ENCODE measurements around the gene SLC31A1. TPM values are rescaled to one million over a fixed set of nuclear protein-coding genes. Genes with fewer than 3 reads are reported as not detected.

SLC31A1 gene
- total RNA-seq, 1 donor from 2014 or later = 39.6 TPM

DNA sequence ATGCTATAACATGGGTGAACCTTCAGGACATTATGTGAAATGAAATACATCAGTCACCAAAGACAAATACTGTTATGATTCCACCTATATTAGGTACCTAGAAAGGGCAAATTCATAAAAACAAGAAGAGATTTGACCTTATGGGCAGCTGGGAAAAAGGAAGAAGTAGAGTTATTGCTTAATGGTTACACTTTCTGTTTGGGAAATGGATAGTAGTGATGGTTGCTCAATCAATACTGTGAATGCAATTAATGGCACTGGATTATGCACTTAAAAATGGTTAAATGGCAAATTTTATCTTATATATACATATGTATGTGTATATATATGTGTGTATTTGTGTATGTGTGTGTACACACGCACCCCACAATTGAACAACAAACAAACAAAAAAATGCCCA is 15.5 kb upstream of the SLC31A1 start:
- H3K4me1 Mint-ChIP-seq (ENCODE audit: low read depth) = no peaks in the 10 kb centered on the region
- peaks cover 25% of the 10 kb centered on the region for H3K36me3 Mint-ChIP-seq (ENCODE audit: low read depth)
- TF ChIP-seq, protein P1, sequence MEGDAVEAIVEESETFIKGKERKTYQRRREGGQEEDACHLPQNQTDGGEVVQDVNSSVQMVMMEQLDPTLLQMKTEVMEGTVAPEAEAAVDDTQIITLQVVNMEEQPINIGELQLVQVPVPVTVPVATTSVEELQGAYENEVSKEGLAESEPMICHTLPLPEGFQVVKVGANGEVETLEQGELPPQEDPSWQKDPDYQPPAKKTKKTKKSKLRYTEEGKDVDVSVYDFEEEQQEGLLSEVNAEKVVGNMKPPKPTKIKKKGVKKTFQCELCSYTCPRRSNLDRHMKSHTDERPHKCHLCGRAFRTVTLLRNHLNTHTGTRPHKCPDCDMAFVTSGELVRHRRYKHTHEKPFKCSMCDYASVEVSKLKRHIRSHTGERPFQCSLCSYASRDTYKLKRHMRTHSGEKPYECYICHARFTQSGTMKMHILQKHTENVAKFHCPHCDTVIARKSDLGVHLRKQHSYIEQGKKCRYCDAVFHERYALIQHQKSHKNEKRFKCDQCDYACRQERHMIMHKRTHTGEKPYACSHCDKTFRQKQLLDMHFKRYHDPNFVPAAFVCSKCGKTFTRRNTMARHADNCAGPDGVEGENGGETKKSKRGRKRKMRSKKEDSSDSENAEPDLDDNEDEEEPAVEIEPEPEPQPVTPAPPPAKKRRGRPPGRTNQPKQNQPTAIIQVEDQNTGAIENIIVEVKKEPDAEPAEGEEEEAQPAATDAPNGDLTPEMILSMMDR (IDR thresholded peaks at IDR 0.05) = no peak
- no peak overlapping the region for H3K27ac Mint-ChIP-seq (ENCODE audit: unreplicated experiment)
- no peak for DNase-seq (ENCODE audit: low spot score)
- H3K27me3 Mint-ChIP-seq (ENCODE audit: low read depth) = no peaks in the 10 kb centered on the region
- no peak overlapping the region for H3K4me3 Mint-ChIP-seq (ENCODE audit: unreplicated experiment)
- no peaks in the 10 kb centered on the region for H3K9me3 Mint-ChIP-seq (ENCODE audit: low read depth)

DNA sequence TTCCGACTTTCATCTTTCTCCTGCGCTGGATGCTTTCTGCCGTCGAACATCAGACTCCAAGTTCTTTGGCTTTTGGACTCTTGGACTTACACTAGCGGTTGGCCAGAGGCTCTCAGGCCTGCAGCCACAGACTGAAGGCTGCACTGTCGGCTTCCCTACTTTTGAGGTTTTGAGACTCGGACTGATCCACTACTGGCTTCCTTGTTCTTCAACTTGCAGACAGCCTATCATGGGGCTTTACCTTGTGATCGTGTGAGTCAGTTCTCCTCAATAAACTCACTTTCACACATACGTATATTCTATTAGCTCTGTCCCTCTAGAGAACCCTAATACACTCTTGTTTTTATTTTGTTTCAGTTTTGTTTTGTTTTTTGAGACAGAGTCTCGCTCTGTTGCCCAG is 10.5 kb upstream of the SLC31A1 start:
- Mint-ChIP-seq H3K9me3 (ENCODE audit: low read depth) (no peaks in the 10 kb centered on the region), H3K27ac (ENCODE audit: unreplicated experiment) (no peak overlapping the region), H3K36me3 (ENCODE audit: low read depth) (peaks cover 13% of the 10 kb centered on the region), H3K4me3 (ENCODE audit: unreplicated experiment) (no peak overlapping the region), H3K4me1 (ENCODE audit: low read depth) (peaks cover 4% of the 10 kb centered on the region), H3K27me3 (ENCODE audit: low read depth) (no peaks in the 10 kb centered on the region)
- TF ChIP-seq, protein P1 (IDR thresholded peaks at IDR 0.05) = no peak
- no peak for DNase-seq (ENCODE audit: low spot score)

DNA sequence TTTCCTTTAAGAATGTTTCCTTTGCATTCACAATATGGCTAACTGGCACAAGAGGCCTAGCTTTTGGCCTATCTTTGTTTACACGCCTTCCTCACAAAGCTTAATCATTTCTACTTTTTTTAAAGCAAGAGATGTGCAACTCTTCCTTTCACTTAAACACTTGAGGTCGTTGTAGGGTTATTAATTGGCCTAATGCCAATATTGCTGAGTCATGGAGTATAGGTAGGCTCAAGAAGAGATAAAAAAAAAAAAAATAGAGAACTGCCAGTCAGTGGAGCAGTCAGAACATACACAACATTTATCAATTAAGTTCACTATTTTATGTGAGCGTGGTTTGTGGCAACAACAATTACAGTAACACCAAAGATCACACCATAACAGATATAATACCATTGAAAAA is 6.2 kb upstream of the SLC31A1 start:
- peaks cover 20% of the 10 kb centered on the region for H3K4me1 Mint-ChIP-seq (ENCODE audit: low read depth)
- H3K27ac Mint-ChIP-seq (ENCODE audit: unreplicated experiment) = no peak overlapping the region
- peaks cover 9% of the 10 kb centered on the region for H3K36me3 Mint-ChIP-seq (ENCODE audit: low read depth)
- no peaks in the 10 kb centered on the region for H3K27me3 Mint-ChIP-seq (ENCODE audit: low read depth)
- no peak for DNase-seq (ENCODE audit: low spot score)
- no peaks in the 10 kb centered on the region for H3K9me3 Mint-ChIP-seq (ENCODE audit: low read depth)
- no peak overlapping the region for H3K4me3 Mint-ChIP-seq (ENCODE audit: unreplicated experiment)
- TF ChIP-seq, protein P1 (IDR thresholded peaks at IDR 0.05) = no peak

DNA sequence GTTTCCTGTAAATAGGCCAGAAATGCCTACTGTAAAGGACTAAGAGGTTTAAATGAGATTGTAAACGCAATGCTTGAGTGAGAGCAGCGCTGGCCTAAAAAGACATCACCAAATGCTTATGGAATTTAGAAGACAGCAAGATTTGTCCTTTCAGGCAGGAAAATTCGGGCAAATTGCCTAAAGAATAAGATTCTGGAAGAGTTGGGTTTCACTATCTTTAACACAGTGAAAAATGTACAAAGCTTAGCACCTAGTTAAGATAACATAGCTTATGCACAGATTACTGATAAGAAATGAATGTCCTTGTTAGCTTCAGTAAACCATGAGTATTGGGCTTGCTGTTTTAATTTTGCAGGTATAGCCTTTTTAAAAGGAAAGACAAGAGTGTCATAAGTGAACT is 4.9 kb upstream of the SLC31A1 start:
- peaks cover 4% of the 10 kb centered on the region for H3K36me3 Mint-ChIP-seq (ENCODE audit: low read depth)
- H3K9me3 Mint-ChIP-seq (ENCODE audit: low read depth) = no peaks in the 10 kb centered on the region
- no peak overlapping the region for H3K4me3 Mint-ChIP-seq (ENCODE audit: unreplicated experiment)
- no peak for DNase-seq (ENCODE audit: low spot score)
- H3K27ac Mint-ChIP-seq (ENCODE audit: unreplicated experiment) = no peak overlapping the region
- no peaks in the 10 kb centered on the region for H3K27me3 Mint-ChIP-seq (ENCODE audit: low read depth)
- H3K4me1 Mint-ChIP-seq (ENCODE audit: low read depth) = peaks cover 26% of the 10 kb centered on the region
- TF ChIP-seq, protein P1 (IDR thresholded peaks at IDR 0.05) = no peak

DNA sequence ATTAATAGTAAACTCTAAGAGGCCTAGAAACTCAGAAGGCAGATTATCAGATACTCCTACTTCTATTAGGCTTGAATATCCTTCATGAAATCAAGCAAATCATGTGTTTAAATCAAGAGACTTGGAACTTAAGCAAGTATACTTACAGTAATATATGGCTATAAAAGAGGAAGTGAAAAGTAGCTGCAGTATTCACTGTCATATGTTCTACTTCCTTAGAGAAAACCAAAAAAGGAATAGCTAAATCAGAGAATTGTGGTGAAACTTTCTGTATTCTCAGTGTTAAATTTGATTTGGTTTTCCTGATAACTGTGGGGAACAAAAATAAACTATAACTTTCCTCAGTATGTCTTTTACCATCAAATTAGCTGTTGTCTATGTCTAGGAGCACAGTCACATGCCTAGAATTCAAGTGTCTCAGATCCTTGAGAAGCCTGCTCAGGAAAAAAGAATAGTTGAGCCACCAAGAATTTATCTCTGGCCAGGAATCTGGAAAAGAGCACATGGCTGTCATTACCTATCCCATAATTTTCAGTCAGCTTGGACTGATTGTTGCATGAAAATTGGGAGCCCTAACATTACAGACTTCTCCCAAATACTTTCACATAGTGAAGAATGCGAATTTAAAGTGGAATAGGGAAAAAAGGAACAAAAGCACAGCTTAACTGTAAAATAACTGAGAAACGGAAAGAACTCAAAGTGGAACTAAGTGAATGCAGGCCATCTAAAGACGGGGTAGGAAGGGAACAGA is 2.0 kb upstream of the SLC31A1 start:
- no peaks in the 10 kb centered on the region for H3K9me3 Mint-ChIP-seq (ENCODE audit: low read depth)
- peak overlapping the region; percentile 98 for H3K27ac Mint-ChIP-seq (ENCODE audit: unreplicated experiment)
- no peaks in the 10 kb centered on the region for H3K36me3 Mint-ChIP-seq (ENCODE audit: low read depth)
- H3K4me3 Mint-ChIP-seq (ENCODE audit: unreplicated experiment) = peak overlapping the region; percentile 91
- H3K4me1 Mint-ChIP-seq (ENCODE audit: low read depth) = peaks cover 50% of the 10 kb centered on the region
- DNase-seq (ENCODE audit: low spot score) = no peak
- TF ChIP-seq, protein P1 (IDR thresholded peaks at IDR 0.05) = no peak
- no peaks in the 10 kb centered on the region for H3K27me3 Mint-ChIP-seq (ENCODE audit: low read depth)
